Measurements from ENCODE around the gene TFF1.

Gene TFF1

GRCh38 chr21:42358937-42359336, 7.4 kb downstream of the TFF1 start:
- DNase-seq, result no peak

GRCh38 chr21:42358261-42358660, 8.1 kb downstream of the TFF1 start:
- peak; percentile 77 for DNase-seq

GRCh38 chr21:42357307-42357706, 9.0 kb downstream of the TFF1 start:
- peak; percentile 41 for DNase-seq

GRCh38 chr21:42356650-42357049, 9.7 kb downstream of the TFF1 start:
- DNase-seq, result peak; percentile 14

- no peak for DNase-seq
These were observed 10.3 kb downstream of the TFF1 start for GRCh38 chr21:42356046-42356445.

- DNase-seq, result no peak
These were observed 12.7 kb downstream of the TFF1 start for GRCh38 chr21:42353623-42354022.

- DNase-seq, result no peak
These were observed 13.8 kb downstream of the TFF1 start for GRCh38 chr21:42352441-42353095.

GRCh38 chr21:42351626-42352440, 14.5 kb downstream of the TFF1 start:
- DNase-seq, result no peak

- peak; percentile 30 for DNase-seq
These were observed 15.4 kb downstream of the TFF1 start, which contains the start of gene TFF2 for GRCh38 chr21:42350927-42351426. TSS of gene TFF2 (minus strand) at chr21:42350994. CDS start at chr21:42350957, 37 bp downstream.

GRCh38 chr21:42350318-42350910, 15.9 kb downstream of the TFF1 start:
- no peak for DNase-seq

- no peak for DNase-seq
These were observed 16.7 kb downstream of the TFF1 start for GRCh38 chr21:42349420-42350317.

- no peak for DNase-seq
These were observed 17.6 kb downstream of the TFF1 start for GRCh38 chr21:42348762-42349161.

GRCh38 chr21:42347601-42348327, 18.6 kb downstream of the TFF1 start:
- no peak for DNase-seq

- no peak for DNase-seq
These were observed 19.3 kb downstream of the TFF1 start for GRCh38 chr21:42346866-42347600.

GRCh38 chr21:42346441-42346840, 19.9 kb downstream of the TFF1 start:
- no peak for DNase-seq

GRCh38 chr21:42344631-42345030, 21.7 kb downstream of the TFF1 start:
- no peak for DNase-seq

GRCh38 chr21:42343963-42344510, 22.3 kb downstream of the TFF1 start:
- DNase-seq, result no peak

- DNase-seq, result no peak
These were observed 22.8 kb downstream of the TFF1 start for GRCh38 chr21:42343556-42343955.

GRCh38 chr21:42343101-42343500, 23.2 kb downstream of the TFF1 start:
- no peak for DNase-seq

GRCh38 chr21:42341776-42342542, 24.4 kb downstream of the TFF1 start:
- DNase-seq, result peak; percentile 18
